ENCODE measurements around the gene TAS2R10.

- TF ChIP-seq POLR2A (IDR thresholded peaks at IDR 0.05; ENCODE audit: low read depth, low read length) = no peak
- no peak for TF ChIP-seq POU2F2 (IDR thresholded peaks at IDR 0.05; ENCODE audit: low read depth, low read length)
- TF ChIP-seq SPI1 (IDR thresholded peaks at IDR 0.05; ENCODE audit: low read depth, low read length) = no peak
- TF ChIP-seq POLR2AphosphoS5 (IDR thresholded peaks at IDR 0.05; ENCODE audit: low read depth, low read length) = no peak
- no peak for TF ChIP-seq PAX5 (IDR thresholded peaks at IDR 0.05; ENCODE audit: insufficient read depth, low read length, severe bottlenecking)
- TF ChIP-seq TAF1 (IDR thresholded peaks at IDR 0.05; ENCODE audit: low read depth, low read length) = no peak
These were observed 16.1 kb downstream of the TAS2R10 start, which contains the start of gene TAS2R9 for GRCh38 chr12:10810068-10810467.
